Heart right ventricle (tissue), 16 donors: Measurements from ENCODE around the gene SRRT. TPM values are rescaled to one million over a fixed set of nuclear protein-coding genes. Genes with fewer than 3 reads are reported as not detected.

Experiments
- ATAC-seq, 8 donors: fragments of 200-7000 bp; cut with Tn5 transposase; one replicate each; pipeline ENCODE4 v1.9.1; 2020; ENCODE audit warnings: mild to moderate bottlenecking in 8 of 8, moderate library complexity in 8 of 8, moderate number of reproducible peaks in 1 of 8
- DNase-seq, 2 donors: peaks; one replicate each; pipeline ENCODE4 v3.0.0-alpha.2; 2020
- H3K27ac ChIP-seq, 10 donors: fragments of 200-600 bp; sonication (generic) in 2 of 10; one replicate each; pipeline versions ENCODE4 v1.5.0 to v1.8.0; 2020 to 2022; ENCODE audit warnings: mild to moderate bottlenecking in 3 of 10
- H3K27me3 ChIP-seq, 7 donors: fragments of 200-600 bp; one replicate each; pipeline ENCODE4 v1.8.0; 2021 to 2022; ENCODE audit warnings: mild to moderate bottlenecking in 2 of 7
- H3K36me3 ChIP-seq, 9 donors: fragments of 200-600 bp; sonication (generic) in 1 of 9; one replicate each; pipeline versions ENCODE4 v1.5.0 to v1.8.0; 2020 to 2022; ENCODE audit warnings: mild to moderate bottlenecking in 2 of 9
- H3K4me1 ChIP-seq, 9 donors: fragments of 200-600 bp; sonication (generic) in 1 of 9; one replicate each; pipeline versions ENCODE4 v1.5.0 to v1.8.0; 2020 to 2022; ENCODE audit warnings: mild to moderate bottlenecking in 4 of 9
- H3K4me3 ChIP-seq, 10 donors: fragments of 200-600 bp; sonication (generic) in 2 of 10; one replicate each; pipeline versions ENCODE4 v1.5.0 to v1.8.0; 2020 to 2022; ENCODE audit warnings: mild to moderate bottlenecking in 7 of 10, moderate library complexity in 2 of 10
- H3K9me3 ChIP-seq, 11 donors: fragments of 200-600 bp in 10 of 11; sonication (generic) in 2 of 11; one replicate each; pipeline versions ENCODE4 v1.5.0 to v1.8.0; 2013 to 2022; ENCODE audit warnings: mild to moderate bottlenecking in 2 of 11, control low read depth in 1 of 11, moderate library complexity in 1 of 11
- WGBS, 2 donors: extraction: QIAGEN DNeasy Blood & Tissue Kit; methylation state at CpG; one replicate each; pipeline ENCODE4 v1.1.7; 2013; ENCODE audit warnings: inconsistent platforms in 1 of 2; 5-methylcytosine and 5-hydroxymethylcytosine counted together
- intact Hi-C, 10 donors: fragments of 100-400 bp; cut with DNase I; formaldehyde crosslinking; loops; one replicate each; pipeline versions ENCODE4 v1.11.1 to v1.14.2; 2022
- polyA plus RNA-seq, 2 donors: library from polyadenylated mRNA; stranded (reverse); fragments of 200-250 nt; gene quantifications; one replicate each; pipeline ENCODE4 v1.2.3, GENCODE V29; 2013
- total RNA-seq, 10 donors: library from RNA; stranded (reverse); fragmentation: NEBNext Ultra II Directional in 3 of 10; extraction: Animal tissue kit (Norgen Biotek cat#: 25700) in 3 of 10; gene quantifications; one replicate each; pipeline versions ENCODE4 v1.2.1 to v1.2.4, GENCODE V29; 2021 to 2023
- TF ChIP-seq, protein P1 (sequence below), 9 donors: fragments of 200-600 bp; sonication (generic) in 2 of 9; IDR thresholded peaks; one replicate each; pipeline versions ENCODE4 v1.5.0 to v1.8.0; 2021 to 2022; ENCODE audit warnings: antibody characterized with exemption in 9 of 9, mild to moderate bottlenecking in 5 of 9, moderate library complexity in 1 of 9
- donor health status: Arrhythmogenic right ventricular cardiomyopathy.
- donor health status: ischemic (EF 13 %, LVEDD 7.1; RV severe dilation, severe dysfunction).
- donor health status: healthy with polysubstance abuse.
- donor health status: DM: no; HTN: yes; CAD: no.
- donor health status: DM: no; HTN: no; CAD: no.
- donor health status: ischemic (EF 25% LVEDD 6.9; RV normal size, moderate dysfunction).
- donor health status: ischemic (EF 25% LVEDD 5.7; RV mildly dilated, moderate dysfunction).
- donor health status: healthy.
- donor health status: DM: yes; HTN: yes; CAD: no.
- donor health status: Ischemic cardiomyopathy.
- donor health status: ischemic (EF 35%, LVEDD 5.7; RV mildly dilated, moderate dysfunction).
- donor health status: nonischemic (EF 11% LVEDD 7.7; RV severe dilation, severe dysfunction).
- donor health status: DM: yes; HTN: yes; CAD: no.
- donor health status: PGD.
- donor health status: ischemic (EF 29% LVEDD 5.4; RV normal size, mild dysfunction).
- donor health status: nonischemic (EF 23%, LVEDD 6.1; RV moderate dilation, normal function).

SRRT gene
- total and polyA plus RNA-seq, 12 donors = 38.4 to 69.5 (median 49.6) TPM

DNA sequence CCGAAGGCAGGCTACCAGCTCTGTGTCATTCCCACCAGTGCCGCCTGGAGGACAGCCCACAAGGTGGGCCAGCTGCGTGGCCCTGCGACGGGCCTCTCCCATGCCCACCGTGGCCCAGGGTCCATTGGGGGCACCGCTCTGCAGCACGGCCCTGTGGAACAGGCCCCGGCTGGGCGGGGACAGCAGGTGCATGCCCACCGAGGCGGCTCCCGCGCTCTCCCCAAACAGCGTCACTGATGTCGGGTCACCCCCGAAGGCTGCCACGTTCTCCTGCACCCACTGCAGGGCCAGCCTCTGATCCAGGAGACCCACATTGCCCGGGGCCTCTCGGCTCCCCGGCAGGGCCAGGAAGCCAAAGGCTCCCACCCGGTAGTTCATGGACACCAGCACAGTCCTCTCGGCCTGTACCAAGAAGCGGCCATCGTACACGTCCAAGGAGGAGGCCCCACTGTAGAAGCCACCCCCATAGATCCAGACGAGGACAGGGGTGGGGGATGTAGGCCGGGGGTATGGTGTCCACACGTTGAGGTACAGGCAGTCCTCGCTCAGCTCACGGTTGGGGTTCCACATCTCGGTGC lies 18.5 kb downstream of the SRRT start:
- no peak for ATAC-seq
- Histone ChIP-seq H3K4me1 (peaks cover 15 to 53% (median 38%) of the 10 kb centered on the region in 9 donors), H3K4me3 (no peak overlapping the region), H3K9me3 (no peaks in the 10 kb centered on the region), H3K27me3 (peaks cover 13 to 79% (median 38%) of the 10 kb centered on the region in 7 donors), H3K36me3 (peaks cover 0 to 5% (median 0%) of the 10 kb centered on the region in 9 donors), H3K27ac (no peak overlapping the region)
- DNase-seq = no peak
- intact Hi-C loops = loop anchor here in 5 of 10 donors (5.0 to 10.0 kb wide), 5 partner anchors 179 to 391 kb away; no protein-coding TSS in a partner anchor
- 93 to 94% methylated on average over 32 of the region's 32 CpGs for WGBS, 2 donors
- TF ChIP-seq, protein P1, sequence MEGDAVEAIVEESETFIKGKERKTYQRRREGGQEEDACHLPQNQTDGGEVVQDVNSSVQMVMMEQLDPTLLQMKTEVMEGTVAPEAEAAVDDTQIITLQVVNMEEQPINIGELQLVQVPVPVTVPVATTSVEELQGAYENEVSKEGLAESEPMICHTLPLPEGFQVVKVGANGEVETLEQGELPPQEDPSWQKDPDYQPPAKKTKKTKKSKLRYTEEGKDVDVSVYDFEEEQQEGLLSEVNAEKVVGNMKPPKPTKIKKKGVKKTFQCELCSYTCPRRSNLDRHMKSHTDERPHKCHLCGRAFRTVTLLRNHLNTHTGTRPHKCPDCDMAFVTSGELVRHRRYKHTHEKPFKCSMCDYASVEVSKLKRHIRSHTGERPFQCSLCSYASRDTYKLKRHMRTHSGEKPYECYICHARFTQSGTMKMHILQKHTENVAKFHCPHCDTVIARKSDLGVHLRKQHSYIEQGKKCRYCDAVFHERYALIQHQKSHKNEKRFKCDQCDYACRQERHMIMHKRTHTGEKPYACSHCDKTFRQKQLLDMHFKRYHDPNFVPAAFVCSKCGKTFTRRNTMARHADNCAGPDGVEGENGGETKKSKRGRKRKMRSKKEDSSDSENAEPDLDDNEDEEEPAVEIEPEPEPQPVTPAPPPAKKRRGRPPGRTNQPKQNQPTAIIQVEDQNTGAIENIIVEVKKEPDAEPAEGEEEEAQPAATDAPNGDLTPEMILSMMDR (IDR thresholded peaks at IDR 0.05) = no peak

DNA sequence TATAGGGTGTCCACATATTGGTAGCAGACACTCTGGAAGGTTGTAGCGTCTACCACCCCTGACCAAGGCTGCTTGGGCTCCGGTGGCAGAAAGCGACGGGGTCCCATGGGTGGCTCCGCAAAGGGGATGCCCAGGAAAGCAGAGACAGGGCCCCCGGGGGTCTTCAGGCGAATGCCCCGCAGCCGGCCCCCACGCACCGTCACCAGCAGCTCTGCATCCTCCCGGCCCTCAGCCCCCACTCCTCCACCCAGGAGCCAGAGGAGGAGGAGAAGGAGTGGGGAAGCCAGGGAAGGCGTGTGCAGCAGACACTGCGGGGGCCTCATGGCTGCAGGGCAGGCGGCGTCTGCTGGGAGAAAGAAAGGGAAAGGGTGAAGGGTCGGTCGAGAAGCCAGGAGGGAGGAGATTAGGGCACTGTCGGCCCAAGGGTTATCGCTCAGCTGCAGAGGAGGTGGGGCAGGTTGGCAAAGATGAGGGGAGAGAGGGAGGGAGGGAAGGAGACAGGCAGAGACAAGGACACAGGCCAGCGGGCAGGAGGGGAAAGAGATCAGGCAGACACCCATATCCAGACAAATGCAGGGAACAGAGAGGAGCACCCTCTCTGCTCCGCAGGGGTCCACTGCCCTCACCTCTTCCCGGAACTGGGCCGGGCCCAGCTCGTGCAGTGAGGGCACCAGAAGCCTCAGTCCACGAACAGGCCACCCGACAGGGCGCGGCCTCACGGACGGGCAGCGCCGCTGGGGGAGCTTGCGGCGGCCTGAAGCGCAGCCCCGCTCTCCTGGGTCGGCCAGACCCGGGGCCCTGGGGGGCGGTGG lies 19.2 kb downstream of the SRRT start:
- ATAC-seq (no peak), DNase-seq (no peak)
- H3K4me3 ChIP-seq = peak overlapping the region in 6 of 10 donors; percentile 52 to 61 (median 58)
- H3K36me3 ChIP-seq = no peaks in the 10 kb centered on the region
- H3K9me3 ChIP-seq = no peaks in the 10 kb centered on the region
- H3K4me1 ChIP-seq = peaks cover 8 to 46% (median 31%) of the 10 kb centered on the region in 9 donors
- peaks cover 13 to 86% (median 44%) of the 10 kb centered on the region in 7 donors for H3K27me3 ChIP-seq
- 41 to 45% methylated on average over 40 of the region's 40 CpGs for WGBS, 2 donors
- TF ChIP-seq, protein P1 (IDR thresholded peaks at IDR 0.05) = no peak
- intact Hi-C loops = loop anchor here in 5 of 10 donors (1.0 to 10.0 kb wide), 6 partner anchors 165 to 391 kb away; no protein-coding TSS in a partner anchor
- H3K27ac ChIP-seq = no peak overlapping the region

DNA sequence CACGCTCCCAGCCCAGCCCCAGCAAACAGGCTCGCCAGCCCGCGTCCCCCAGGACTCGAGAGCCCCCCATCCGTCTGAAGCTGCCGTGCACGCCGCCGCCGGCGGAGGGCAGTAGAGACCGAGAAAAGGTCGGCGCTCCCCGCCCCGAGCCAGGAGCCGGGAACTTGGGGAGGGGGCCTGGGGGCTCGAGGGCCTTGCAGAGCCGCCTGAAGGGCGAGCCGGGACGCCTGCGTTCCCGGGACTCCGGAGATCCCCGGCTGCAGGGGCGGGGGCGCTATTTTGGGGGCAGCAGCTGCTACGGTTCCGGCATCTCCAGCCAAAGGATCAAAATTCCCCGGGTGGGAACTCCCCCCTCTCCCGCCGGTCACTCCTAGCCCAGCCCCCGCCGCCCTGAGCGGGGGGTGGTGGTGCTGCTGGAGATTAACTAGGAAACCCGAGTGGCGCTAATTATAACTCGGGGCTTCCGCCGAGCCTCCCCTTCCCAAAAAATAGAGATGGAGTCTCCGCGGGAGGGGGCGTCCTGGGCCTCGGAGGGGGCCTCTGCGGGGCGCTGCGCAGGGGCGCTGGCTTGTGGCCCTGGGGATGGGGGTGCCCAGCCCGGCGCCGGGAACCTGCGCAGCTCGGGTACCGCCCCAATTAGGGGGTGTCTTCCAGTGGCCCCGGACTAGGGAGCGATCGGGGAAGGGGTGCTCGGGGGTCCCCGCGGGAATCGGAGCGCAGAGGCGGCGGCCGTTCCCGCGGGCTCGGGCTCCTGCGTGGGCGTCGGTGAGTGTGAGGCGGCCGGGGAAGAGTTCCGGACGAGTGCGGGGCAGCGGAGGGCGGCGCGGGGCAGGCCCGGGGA lies 20.2 kb downstream of the SRRT start:
- H3K4me1 ChIP-seq = peaks cover 6 to 41% (median 29%) of the 10 kb centered on the region in 9 donors
- peak overlapping the region; percentile 18 to 61 (median 53) for H3K4me3 ChIP-seq
- H3K36me3 ChIP-seq = no peaks in the 10 kb centered on the region
- TF ChIP-seq, protein P1 (IDR thresholded peaks at IDR 0.05) = peak; percentile 46 to 80 (median 78)
- H3K27ac ChIP-seq = peak overlapping the region in 6 of 10 donors; percentile 24 to 64 (median 39)
- no peaks in the 10 kb centered on the region for H3K9me3 ChIP-seq
- ATAC-seq (peak in 4 of 8 donors; percentile 13 to 27 (median 24)), DNase-seq (peak in 1 of 2 donors; percentile 66)
- 1% methylated on average over 75 to 83 of the region's 83 CpGs for WGBS, 2 donors
- peaks cover 13 to 93% (median 51%) of the 10 kb centered on the region in 7 donors for H3K27me3 ChIP-seq
- intact Hi-C loops = loop anchor here in 9 of 10 donors (1.0 to 10.0 kb wide), 8 partner anchors 72 to 390 kb away; partner anchors contain the start of gene MUC12 (in 1 of the 9)

DNA sequence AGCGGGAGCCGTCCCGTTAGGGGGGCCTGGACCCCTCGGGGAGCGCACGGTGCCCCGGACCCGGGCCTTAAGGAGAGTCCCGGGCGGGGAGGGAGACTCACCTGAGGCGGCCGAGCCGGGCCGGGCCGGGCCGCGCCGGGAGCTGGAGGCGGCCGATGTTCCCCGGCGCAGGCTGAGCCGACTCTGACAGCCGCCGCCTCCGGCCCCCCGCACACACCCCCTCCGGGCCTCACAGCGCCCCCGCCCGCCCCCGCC lies 20.7 kb downstream of the SRRT start, which contains the start of gene ACHE:
ACHE (minus strand) TSS at position 188 of the 255 bp plus-strand sequence. CDS start 1,656 bp downstream, outside the sequence.
- DNase-seq (no peak), ATAC-seq (peak in 3 of 8 donors; percentile 4 to 9 (median 6))
- intact Hi-C loops = loop anchor here in 7 of 10 donors (5.0 to 10.0 kb wide), 6 partner anchors 72 to 389 kb away; partner anchors contain the start of gene MUC12 (in 1 of the 7)
- Histone ChIP-seq H3K4me1 (peaks cover 5 to 36% (median 23%) of the 10 kb centered on the region in 9 donors), H3K9me3 (no peaks in the 10 kb centered on the region), H3K27me3 (peaks cover 13 to 91% (median 55%) of the 10 kb centered on the region in 7 donors), H3K4me3 (peak within 1 kb of the TSS; percentile 18 to 61 (median 53)), H3K36me3 (no peaks in the 10 kb centered on the region), H3K27ac (peak within 1 kb of the TSS in 6 of 10 donors; percentile 24 to 64 (median 39))
- 0 to 1% methylated on average over 25 to 32 of the region's 32 CpGs for WGBS, 2 donors
- TF ChIP-seq, protein P1 (IDR thresholded peaks at IDR 0.05) = no peak
